GM12874 (cell line): Measurements from ENCODE around the gene TNFAIP6.

Experiments used
- TF ChIP-seq, protein P1 (sequence below): IDR thresholded peaks from 2 replicates; pipeline ENCODE4 v1.5.1; 2011; ENCODE audit warnings: low read depth, mild to moderate bottlenecking, control low read depth, low read length, moderate library complexity; ENCODE audit not compliant: insufficient read depth

The TNFAIP6 gene

DNA sequence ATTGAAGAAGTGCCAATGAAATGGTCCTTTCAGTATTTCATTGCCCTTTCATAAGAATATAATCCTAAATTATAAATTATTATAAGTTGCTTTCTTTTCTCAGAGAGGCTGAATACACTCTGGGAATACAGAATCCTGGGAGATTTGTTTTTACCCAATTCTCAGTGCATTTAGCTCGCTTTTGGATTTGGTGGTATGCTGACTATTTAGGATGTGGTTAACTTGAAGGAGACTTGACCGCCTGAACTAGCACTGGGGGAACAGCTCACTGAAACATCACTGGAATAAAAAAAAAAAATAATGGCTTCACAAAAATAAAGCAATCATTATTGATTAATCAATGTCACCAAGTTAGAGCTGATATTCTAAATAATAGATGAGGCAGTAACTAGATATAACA is 10.2 kb downstream of the TNFAIP6 start:
- TF ChIP-seq, protein P1, sequence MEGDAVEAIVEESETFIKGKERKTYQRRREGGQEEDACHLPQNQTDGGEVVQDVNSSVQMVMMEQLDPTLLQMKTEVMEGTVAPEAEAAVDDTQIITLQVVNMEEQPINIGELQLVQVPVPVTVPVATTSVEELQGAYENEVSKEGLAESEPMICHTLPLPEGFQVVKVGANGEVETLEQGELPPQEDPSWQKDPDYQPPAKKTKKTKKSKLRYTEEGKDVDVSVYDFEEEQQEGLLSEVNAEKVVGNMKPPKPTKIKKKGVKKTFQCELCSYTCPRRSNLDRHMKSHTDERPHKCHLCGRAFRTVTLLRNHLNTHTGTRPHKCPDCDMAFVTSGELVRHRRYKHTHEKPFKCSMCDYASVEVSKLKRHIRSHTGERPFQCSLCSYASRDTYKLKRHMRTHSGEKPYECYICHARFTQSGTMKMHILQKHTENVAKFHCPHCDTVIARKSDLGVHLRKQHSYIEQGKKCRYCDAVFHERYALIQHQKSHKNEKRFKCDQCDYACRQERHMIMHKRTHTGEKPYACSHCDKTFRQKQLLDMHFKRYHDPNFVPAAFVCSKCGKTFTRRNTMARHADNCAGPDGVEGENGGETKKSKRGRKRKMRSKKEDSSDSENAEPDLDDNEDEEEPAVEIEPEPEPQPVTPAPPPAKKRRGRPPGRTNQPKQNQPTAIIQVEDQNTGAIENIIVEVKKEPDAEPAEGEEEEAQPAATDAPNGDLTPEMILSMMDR, result no peak

DNA sequence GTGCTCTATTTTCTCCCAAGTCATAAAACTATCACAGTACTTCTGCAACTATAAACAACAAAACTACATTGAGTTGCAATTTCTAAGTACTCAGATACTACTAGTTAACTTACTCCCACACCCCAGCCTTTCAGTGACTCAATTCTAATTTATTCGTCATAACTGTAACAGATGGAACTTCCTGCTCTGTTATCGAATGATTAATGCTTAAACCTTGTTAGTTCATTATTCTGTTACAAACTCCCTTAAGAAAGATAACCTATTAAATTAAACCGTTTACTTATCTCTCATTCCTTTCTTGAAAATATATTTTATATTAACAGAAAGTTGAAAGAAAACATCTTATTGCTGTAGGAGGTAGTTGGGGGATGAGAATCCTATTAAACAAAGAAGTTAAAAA is 17.0 kb downstream of the TNFAIP6 start:
- TF ChIP-seq, protein P1, result no peak

DNA sequence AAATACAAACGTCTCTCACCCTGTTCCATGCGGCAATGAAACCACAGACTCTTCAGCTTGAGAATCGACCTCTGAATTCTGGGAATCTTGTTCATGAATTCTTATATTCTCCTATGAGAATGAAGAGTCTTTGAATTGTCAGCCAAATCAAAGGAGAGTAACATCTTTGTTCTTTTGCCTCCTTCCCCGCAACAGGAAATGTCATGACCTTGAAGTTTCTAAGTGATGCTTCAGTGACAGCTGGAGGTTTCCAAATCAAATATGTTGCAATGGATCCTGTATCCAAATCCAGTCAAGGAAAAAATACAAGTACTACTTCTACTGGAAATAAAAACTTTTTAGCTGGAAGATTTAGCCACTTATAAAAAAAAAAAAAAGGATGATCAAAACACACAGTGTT is 21.8 kb downstream of the TNFAIP6 start:
- TF ChIP-seq, protein P1, result no peak

DNA sequence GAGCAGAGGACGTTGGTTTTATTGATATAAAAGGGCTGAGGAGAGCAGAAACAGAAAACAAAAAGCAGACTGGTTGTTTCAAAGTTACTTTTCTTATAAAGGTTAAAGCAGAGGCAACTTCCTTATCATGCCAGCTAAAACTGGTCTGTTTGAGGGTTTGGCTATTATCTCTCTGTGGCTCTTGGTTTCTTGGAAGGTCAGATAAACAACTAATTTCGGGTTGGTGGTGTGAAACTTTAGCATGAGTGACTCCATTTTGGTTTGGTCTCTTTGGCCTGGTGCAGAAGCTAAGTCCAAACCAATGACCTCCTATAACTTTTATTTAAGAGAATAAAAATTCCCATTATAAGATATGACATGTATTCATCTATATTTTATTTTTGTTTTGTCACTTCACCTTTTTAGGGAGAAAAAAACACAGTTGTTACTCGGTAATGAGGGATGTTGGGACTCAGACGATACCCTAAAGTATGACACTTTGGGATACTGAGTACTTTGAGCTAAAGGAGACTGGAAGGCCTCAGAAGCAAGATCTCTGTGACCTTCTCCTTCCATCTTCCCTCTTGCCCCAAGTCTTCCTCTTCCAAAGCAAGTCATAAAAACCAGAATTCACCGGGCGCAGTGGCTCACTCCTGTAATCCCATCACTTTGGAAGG is 23.3 kb downstream of the TNFAIP6 start:
- TF ChIP-seq, protein P1, result no peak

DNA sequence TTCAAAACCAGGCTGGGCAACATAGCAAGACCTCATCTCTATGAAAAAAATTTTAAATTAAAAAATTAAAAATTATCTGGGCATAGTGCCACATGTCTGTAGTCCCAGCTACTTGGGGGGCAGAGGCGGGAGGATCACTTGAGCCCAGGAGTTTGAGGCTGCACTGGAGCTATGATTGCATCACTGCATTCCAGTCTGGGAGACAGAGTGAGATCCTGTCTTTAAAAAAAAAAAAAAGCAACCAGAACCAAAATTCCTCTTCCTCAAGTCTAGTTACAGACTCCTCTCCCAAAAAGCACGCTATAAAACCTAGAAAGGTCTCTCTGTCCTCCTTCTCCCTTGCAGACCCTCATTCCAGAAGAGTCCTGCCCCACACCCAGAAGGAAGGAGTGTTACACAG is 23.9 kb downstream of the TNFAIP6 start:
- TF ChIP-seq, protein P1, result no peak

DNA sequence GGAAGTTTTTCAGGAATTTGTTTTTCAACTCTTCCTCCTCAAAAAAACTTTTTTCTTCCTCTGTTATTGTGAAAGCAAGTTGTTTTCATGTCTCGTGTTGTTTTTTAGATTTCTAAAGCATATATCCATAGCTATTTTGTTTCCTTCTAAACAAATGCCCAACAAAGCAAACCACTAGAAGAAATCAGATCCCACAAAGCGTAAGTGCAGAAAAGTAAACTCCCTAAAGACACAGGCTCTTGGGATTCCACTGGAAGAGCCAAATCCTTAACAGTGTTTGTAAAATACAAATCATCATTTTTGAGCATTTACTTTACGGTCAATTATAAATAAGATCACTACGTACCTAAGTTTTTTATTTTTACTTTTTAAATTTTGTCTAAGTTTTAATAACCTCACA is 30.6 kb downstream of the TNFAIP6 start:
- TF ChIP-seq, protein P1, result no peak

DNA sequence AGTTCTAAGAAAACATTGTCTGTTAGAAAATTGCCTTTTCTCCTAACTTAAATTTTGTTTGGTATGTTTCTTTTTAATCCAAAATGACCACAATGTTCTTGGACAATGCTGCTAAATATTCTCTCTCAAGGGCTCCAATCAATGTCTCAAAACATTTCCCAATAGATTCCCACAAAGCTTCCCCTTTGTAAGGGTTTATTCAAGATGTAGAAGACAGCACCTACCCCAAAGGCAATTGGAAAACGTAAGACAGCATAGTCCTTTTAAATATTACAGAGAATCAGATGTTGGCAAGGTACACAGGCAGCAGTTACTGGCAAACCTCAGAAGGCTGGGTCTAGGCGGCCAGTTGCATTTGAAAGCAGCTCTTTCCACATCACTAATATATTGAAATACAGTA is 34.0 kb downstream of the TNFAIP6 start:
- TF ChIP-seq, protein P1, result no peak
